Esophagus squamous epithelium (tissue), 4 donors: ENCODE results near the gene RBM10.

Source experiments
- CTCF ChIP-seq, 6 experiments: fragments of 450-650 bp in 4 of 6; fragments of 200-600 bp in 2 of 6; sonication (generic) in 2 of 6; IDR thresholded peaks; one replicate each; pipeline ENCODE4 v1.5.1; 2016 to 2019; ENCODE audit warnings: antibody characterized with exemption in 6 of 6, mild to moderate bottlenecking in 4 of 6, moderate library complexity in 4 of 6
- POLR2A ChIP-seq, 4 donors: fragments of 450-650 bp; IDR thresholded peaks; one replicate each; pipeline ENCODE4 v1.6.1; 2017; ENCODE audit warnings: antibody characterized with exemption in 4 of 4, mild to moderate bottlenecking in 4 of 4, moderate library complexity in 3 of 4

- TF ChIP-seq CTCF (IDR thresholded peaks at IDR 0.05): no peak
- TF ChIP-seq POLR2A (IDR thresholded peaks at IDR 0.05): no peak
These were observed 24.9 kb downstream of the RBM10 start for GRCh38 chrX:47169726-47170515.
